ENCODE results near the gene GGACT.

DNA sequence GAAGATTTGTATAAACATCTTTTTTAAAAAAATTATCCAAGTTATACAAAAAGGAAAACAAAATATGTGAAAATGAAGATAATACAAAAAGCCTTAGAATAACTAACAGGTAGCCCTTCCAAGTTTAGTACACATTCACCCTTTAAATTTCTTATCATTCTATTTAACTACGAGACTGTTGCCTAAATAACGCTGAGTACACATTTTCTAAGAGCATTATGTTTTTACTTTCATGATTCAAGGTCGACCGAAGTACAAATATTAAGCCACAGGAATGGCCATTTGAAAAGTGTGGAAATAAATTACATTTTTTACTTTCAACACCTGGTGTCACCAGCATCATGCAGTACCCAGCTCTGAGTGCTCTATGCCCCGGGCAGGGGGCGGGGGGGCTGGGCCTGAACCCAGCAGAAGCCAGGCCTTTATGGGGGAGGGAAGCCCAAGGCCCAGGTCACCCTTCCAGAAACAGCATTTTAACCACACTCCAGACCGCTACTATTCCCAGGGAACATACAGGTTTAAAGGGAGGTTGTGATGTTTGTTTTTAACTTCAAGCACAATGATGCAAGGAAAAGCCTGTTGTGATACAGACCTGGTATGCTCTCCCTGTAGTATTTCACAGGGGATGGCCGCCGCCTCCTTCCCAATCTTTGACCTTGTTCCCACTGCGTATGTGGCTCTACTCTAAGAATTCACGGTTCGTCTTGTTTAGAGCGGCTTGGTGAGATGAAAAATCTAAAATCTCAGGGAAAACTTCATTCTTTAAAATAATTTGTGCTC lies 24.0 kb downstream of the GGACT start:
- no peak for TF ChIP-seq ZNF384 (IDR thresholded peaks at IDR 0.05)
- no peak for TF ChIP-seq L3MBTL2 (conservative IDR thresholded peaks at IDR 0.05)
- no peak for TF ChIP-seq BHLHE40 (IDR thresholded peaks at IDR 0.05; ENCODE audit: borderline replicate concordance)
